HL-60 (cell line): Measurements from ENCODE around the gene SUPT20H.

ENCODE experiments used
- DNase-seq, 2 experiments: peaks; one replicate each; pipeline ENCODE4 v3.0.0-alpha.2; 2010 to 2020; ENCODE audit warnings: low read depth in 1 of 2, low spot score in 1 of 2
- H3K27ac ChIP-seq: fragments of 250-450 bp; sonication (Bioruptor Pico); replicated peaks from 2 replicates; pipeline ENCODE4 v1.5.1; 2020; ENCODE audit warnings: mild to moderate bottlenecking, moderate library complexity
- H3K27me3 ChIP-seq: fragments of 250-450 bp; sonication (Bioruptor Pico); 2 replicates; pipeline ENCODE4 v1.5.1; 2021; ENCODE audit warnings: mild to moderate bottlenecking, moderate library complexity; ENCODE audit not compliant: insufficient read depth, poor library complexity, severe bottlenecking
- H3K4me3 ChIP-seq: replicated peaks from 2 replicates; pipeline ENCODE4 v1.5.1; 2011; ENCODE audit warnings: mild to moderate bottlenecking, control low read depth, low read length; ENCODE audit not compliant: insufficient read depth
- GABPA ChIP-seq: IDR thresholded peaks from 2 replicates; pipeline ENCODE4 v1.6.1; 2012; ENCODE audit warnings: low read depth
- POLR2AphosphoS5 ChIP-seq: IDR thresholded peaks from 2 replicates; pipeline ENCODE4 v1.6.1; 2012; ENCODE audit warnings: low read depth
- SPI1 ChIP-seq: IDR thresholded peaks from 2 replicates; pipeline ENCODE4 v1.6.1; 2012; ENCODE audit warnings: low read depth, mild to moderate bottlenecking, borderline replicate concordance
- TF ChIP-seq, protein P1 (sequence below): IDR thresholded peaks from 2 replicates; pipeline ENCODE4 v1.6.1; 2012; ENCODE audit warnings: low read depth; ENCODE audit not compliant: insufficient replicate concordance
- TF ChIP-seq, protein P2 (sequence below): IDR thresholded peaks from one replicate; pipeline ENCODE4 v1.5.1; 2011; ENCODE audit warnings: low read length, control low read depth, inconsistent platforms; ENCODE audit not compliant: insufficient read depth

SUPT20H gene

DNA sequence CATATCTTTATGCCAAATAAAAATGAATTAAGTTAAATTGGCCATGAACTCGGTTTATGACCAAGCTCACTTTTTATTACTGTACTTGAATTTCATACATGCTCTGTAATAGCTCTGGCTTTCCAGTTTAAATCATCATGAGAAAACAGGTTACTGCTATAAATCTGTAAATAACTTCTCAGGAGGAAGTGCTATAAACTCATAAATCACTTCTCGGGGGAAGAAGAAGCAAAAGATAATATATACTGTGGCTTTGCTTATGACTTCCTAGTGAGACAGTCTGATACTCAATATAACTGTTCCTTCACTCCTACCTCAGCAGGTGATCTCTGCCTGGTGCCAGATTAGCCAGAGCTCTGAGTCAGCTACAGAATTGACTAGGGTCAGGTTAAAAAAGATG, 12.5 kb downstream of the SUPT20H start:
- Histone ChIP-seq H3K4me3 (no peak overlapping the region), H3K27ac (no peak overlapping the region), H3K27me3 (no peaks in the 10 kb centered on the region)
- no peak for DNase-seq
- TF ChIP-seq GABPA (no peak), POLR2AphosphoS5 (no peak)
- TF ChIP-seq, protein P1, sequence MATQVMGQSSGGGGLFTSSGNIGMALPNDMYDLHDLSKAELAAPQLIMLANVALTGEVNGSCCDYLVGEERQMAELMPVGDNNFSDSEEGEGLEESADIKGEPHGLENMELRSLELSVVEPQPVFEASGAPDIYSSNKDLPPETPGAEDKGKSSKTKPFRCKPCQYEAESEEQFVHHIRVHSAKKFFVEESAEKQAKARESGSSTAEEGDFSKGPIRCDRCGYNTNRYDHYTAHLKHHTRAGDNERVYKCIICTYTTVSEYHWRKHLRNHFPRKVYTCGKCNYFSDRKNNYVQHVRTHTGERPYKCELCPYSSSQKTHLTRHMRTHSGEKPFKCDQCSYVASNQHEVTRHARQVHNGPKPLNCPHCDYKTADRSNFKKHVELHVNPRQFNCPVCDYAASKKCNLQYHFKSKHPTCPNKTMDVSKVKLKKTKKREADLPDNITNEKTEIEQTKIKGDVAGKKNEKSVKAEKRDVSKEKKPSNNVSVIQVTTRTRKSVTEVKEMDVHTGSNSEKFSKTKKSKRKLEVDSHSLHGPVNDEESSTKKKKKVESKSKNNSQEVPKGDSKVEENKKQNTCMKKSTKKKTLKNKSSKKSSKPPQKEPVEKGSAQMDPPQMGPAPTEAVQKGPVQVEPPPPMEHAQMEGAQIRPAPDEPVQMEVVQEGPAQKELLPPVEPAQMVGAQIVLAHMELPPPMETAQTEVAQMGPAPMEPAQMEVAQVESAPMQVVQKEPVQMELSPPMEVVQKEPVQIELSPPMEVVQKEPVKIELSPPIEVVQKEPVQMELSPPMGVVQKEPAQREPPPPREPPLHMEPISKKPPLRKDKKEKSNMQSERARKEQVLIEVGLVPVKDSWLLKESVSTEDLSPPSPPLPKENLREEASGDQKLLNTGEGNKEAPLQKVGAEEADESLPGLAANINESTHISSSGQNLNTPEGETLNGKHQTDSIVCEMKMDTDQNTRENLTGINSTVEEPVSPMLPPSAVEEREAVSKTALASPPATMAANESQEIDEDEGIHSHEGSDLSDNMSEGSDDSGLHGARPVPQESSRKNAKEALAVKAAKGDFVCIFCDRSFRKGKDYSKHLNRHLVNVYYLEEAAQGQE: no peak

DNA sequence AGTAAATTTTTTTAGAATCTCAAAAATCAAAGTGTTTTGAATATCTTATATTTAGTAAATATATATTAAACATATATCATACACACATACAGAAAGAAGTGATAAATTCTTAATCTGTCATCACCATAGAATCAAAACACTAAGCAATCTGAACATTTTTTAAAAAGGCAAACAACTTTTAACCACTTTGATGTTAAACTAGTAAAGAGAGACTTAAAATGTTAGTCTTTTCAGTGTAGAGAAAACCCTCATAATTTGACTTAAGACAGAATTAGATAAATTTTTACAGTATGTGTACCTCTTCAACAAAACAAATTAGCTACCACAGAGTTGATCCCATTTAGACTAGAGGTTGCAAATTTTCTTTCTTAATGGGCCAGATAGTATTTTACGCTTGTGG, 13.4 kb downstream of the SUPT20H start:
- TF ChIP-seq GABPA: no peak
- TF ChIP-seq SPI1: no peak
- no peak for TF ChIP-seq POLR2AphosphoS5
- TF ChIP-seq, protein P2, sequence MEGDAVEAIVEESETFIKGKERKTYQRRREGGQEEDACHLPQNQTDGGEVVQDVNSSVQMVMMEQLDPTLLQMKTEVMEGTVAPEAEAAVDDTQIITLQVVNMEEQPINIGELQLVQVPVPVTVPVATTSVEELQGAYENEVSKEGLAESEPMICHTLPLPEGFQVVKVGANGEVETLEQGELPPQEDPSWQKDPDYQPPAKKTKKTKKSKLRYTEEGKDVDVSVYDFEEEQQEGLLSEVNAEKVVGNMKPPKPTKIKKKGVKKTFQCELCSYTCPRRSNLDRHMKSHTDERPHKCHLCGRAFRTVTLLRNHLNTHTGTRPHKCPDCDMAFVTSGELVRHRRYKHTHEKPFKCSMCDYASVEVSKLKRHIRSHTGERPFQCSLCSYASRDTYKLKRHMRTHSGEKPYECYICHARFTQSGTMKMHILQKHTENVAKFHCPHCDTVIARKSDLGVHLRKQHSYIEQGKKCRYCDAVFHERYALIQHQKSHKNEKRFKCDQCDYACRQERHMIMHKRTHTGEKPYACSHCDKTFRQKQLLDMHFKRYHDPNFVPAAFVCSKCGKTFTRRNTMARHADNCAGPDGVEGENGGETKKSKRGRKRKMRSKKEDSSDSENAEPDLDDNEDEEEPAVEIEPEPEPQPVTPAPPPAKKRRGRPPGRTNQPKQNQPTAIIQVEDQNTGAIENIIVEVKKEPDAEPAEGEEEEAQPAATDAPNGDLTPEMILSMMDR: no peak
- TF ChIP-seq, protein P1: no peak
- DNase-seq: no peak
- H3K4me3 ChIP-seq: no peak overlapping the region
- no peak overlapping the region for H3K27ac ChIP-seq
- no peaks in the 10 kb centered on the region for H3K27me3 ChIP-seq

DNA sequence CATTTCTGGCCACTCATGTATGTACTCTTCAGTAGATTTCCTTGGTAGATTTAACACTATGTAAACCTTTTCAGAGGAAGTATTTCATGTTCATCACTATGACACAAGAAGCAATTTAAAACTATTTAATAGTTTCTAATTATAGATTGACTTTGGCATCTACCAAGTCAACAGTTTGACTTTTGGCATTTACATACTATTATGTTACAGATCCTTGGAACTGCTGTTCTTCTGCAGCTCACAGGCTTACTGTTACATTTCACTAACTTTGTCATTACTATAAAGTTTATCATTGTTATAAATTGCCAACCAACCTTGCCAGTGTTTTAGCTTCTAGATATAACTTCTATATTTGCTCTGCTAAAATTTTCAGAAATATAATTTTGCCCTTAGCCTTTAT, 18.7 kb downstream of the SUPT20H start:
- DNase-seq: no peak
- TF ChIP-seq, protein P2: no peak
- TF ChIP-seq GABPA: no peak
- TF ChIP-seq, protein P1: no peak
- no peak for TF ChIP-seq SPI1
- no peak for TF ChIP-seq POLR2AphosphoS5
- Histone ChIP-seq H3K4me3 (no peak overlapping the region), H3K27ac (no peak overlapping the region), H3K27me3 (no peaks in the 10 kb centered on the region)

DNA sequence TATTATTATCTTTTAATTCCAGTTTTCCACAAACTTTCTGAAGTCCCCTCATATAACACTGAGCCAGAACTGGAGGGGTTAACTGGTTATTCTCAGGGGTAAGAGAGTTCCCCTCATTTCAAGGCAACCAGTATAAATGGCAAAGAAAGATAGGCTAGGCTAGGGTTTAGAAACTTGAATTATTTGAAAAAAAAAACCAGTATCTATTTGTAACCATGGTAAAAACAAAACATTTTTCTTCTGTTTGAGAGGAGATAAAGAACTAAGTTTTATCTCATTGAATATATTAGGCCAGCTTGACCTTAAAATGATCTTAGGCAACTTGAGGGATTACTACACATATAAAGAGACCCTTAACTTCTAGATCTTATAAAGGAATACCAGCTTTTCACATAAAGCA, 19.6 kb downstream of the SUPT20H start:
- H3K27ac ChIP-seq: no peak overlapping the region
- no peaks in the 10 kb centered on the region for H3K27me3 ChIP-seq
- H3K4me3 ChIP-seq: no peak overlapping the region
- no peak for DNase-seq
- no peak for TF ChIP-seq SPI1
- no peak for TF ChIP-seq GABPA
- TF ChIP-seq, protein P1: no peak
- no peak for TF ChIP-seq POLR2AphosphoS5
- TF ChIP-seq, protein P2: no peak
